Osteocyte (in vitro differentiated cells): ENCODE results near the gene FANCC. TPM values are rescaled to one million over a fixed set of nuclear protein-coding genes. Genes with fewer than 3 reads are reported as not detected.

Source experiments
- DNase-seq: peaks from one replicate; pipeline ENCODE4 v3.0.0; 2021; ENCODE audit warnings: mixed read lengths; ENCODE audit not compliant: unreplicated experiment; ENCODE audit errors: extremely low spot score
- H3K27ac Mint-ChIP-seq: one replicate; pipeline ENCODE4 v1.8.0; 2021; ENCODE audit warnings: mild to moderate bottlenecking, mixed read lengths; ENCODE audit not compliant: unreplicated experiment
- H3K27me3 Mint-ChIP-seq: one replicate; pipeline ENCODE4 v1.8.0; 2021; ENCODE audit warnings: mixed read lengths; ENCODE audit not compliant: unreplicated experiment
- H3K36me3 Mint-ChIP-seq: one replicate; pipeline ENCODE4 v1.8.0; 2021; ENCODE audit warnings: mixed read lengths; ENCODE audit not compliant: unreplicated experiment
- H3K4me1 Mint-ChIP-seq: one replicate; pipeline ENCODE4 v1.8.0; 2021; ENCODE audit warnings: mixed read lengths; ENCODE audit not compliant: unreplicated experiment
- H3K4me3 Mint-ChIP-seq: one replicate; pipeline ENCODE4 v1.8.0; 2021; ENCODE audit warnings: mild to moderate bottlenecking, moderate library complexity, mixed read lengths; ENCODE audit not compliant: unreplicated experiment
- H3K9me3 Mint-ChIP-seq: one replicate; pipeline ENCODE4 v1.8.0; 2021; ENCODE audit warnings: mixed read lengths; ENCODE audit not compliant: unreplicated experiment
- total RNA-seq: library from RNA; stranded (reverse); gene quantifications from 2 replicates; pipeline ENCODE4 v1.2.1, GENCODE V29; 2021
- TF ChIP-seq, protein P1 (sequence below): fragments of 200-600 bp; sonication (generic); IDR thresholded peaks from 2 replicates; pipeline ENCODE4 v1.5.0; 2021; ENCODE audit warnings: antibody characterized with exemption, mild to moderate bottlenecking, moderate library complexity

Gene FANCC
- total RNA-seq, 1 donor from 2014 or later, result 12.3 TPM

DNA sequence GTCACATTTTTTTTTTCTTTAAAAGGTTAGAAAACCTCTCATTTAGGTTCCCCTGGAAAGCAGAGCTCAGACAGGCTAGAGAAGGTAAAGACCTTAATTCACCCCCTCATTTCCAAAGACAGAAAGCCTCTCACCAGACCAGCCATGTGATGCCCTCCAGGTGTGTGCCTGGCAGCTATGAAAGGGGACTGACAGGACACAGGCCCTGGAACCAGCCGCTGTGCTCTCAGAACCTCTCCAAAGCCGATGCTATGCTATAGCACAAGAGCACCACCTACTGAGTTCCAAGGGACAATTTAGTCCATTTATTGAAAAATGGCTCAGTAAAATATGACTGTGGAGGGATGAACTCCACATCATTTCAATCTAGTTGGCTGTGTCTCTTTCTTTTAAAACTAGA is 48.8 kb downstream of the FANCC start:
- no peak overlapping the region for H3K27ac Mint-ChIP-seq
- TF ChIP-seq, protein P1, sequence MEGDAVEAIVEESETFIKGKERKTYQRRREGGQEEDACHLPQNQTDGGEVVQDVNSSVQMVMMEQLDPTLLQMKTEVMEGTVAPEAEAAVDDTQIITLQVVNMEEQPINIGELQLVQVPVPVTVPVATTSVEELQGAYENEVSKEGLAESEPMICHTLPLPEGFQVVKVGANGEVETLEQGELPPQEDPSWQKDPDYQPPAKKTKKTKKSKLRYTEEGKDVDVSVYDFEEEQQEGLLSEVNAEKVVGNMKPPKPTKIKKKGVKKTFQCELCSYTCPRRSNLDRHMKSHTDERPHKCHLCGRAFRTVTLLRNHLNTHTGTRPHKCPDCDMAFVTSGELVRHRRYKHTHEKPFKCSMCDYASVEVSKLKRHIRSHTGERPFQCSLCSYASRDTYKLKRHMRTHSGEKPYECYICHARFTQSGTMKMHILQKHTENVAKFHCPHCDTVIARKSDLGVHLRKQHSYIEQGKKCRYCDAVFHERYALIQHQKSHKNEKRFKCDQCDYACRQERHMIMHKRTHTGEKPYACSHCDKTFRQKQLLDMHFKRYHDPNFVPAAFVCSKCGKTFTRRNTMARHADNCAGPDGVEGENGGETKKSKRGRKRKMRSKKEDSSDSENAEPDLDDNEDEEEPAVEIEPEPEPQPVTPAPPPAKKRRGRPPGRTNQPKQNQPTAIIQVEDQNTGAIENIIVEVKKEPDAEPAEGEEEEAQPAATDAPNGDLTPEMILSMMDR, result peak; percentile 65
- no peak for DNase-seq
- no peaks in the 10 kb centered on the region for H3K9me3 Mint-ChIP-seq
- H3K4me1 Mint-ChIP-seq, result peaks cover 5% of the 10 kb centered on the region
- H3K4me3 Mint-ChIP-seq, result no peak overlapping the region
- H3K27me3 Mint-ChIP-seq, result no peaks in the 10 kb centered on the region
- no peaks in the 10 kb centered on the region for H3K36me3 Mint-ChIP-seq

DNA sequence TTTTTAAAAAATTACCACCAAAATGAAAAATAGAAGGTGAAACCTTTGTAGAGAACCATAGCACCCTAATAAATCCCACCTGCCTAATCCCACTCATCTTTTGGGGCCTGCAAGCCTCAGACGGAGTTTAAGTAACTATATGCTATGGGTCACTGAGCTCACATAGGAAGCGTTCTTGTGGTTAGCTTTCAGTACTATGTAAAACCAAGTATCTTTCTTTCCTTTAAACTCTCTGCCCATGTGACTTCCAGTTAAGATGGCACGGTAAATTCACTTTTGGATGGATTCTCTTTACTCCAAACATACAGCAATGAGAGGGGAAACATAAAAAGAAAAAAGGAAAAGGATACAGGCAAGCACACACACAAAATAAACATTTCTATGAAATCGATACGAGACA is 50.9 kb downstream of the FANCC start:
- Mint-ChIP-seq H3K27ac (no peak overlapping the region), H3K27me3 (no peaks in the 10 kb centered on the region), H3K36me3 (no peaks in the 10 kb centered on the region), H3K9me3 (no peaks in the 10 kb centered on the region), H3K4me3 (no peak overlapping the region), H3K4me1 (peaks cover 10% of the 10 kb centered on the region)
- DNase-seq, result no peak
- TF ChIP-seq, protein P1, result no peak

DNA sequence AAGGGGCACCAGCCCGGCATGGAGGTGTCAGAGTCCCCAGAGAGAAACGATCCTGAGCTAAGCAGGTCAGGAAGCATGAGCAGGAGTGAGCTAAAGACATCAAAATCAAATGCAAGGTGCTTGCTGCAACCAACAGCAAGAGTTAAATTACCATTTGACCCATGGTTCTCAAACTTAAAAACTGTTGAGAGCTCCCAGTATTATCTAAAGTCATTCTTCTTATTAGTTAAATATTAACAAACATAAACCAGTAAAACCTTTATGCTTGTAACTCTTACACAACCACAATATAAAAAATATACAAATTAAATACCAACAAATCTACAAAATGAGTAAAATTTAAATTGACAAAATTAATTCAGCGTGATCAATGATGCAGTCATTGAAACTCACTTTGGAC is 51.5 kb downstream of the FANCC start:
- Mint-ChIP-seq H3K27me3 (no peaks in the 10 kb centered on the region), H3K4me3 (no peak overlapping the region), H3K27ac (no peak overlapping the region), H3K9me3 (no peaks in the 10 kb centered on the region), H3K36me3 (no peaks in the 10 kb centered on the region), H3K4me1 (peaks cover 15% of the 10 kb centered on the region)
- TF ChIP-seq, protein P1, result no peak
- DNase-seq, result no peak

DNA sequence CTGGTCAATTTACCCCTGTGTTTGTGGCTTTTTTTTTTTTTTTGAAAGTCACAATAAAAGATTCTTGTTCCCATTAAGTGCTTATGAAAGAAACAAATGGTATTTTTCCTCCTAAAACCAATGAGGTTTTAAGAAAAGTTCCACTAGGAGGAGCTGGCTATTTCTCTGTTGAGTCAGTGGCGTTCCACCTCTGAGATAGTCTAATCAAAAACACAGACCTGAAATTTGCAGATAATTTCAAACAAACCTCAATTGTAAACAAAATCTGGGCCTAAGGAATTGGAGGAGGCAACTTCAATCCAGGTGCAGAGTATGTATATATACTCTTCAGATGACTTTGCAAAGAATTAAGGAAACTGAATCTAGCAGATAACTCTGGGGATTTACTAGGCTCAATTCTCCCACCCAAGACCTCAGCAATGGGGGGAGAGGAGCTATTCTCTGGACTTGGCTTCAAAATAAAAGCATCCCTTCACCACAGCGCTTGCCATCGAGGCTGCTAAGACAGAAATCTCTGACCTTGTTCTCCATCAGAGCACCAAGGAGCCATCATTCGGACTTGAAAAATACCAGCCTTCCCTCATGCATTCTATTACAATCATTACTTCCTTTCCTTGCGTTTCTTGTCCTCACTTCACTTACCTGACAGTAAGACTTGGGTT is 52.4 kb downstream of the FANCC start:
- DNase-seq, result no peak
- no peaks in the 10 kb centered on the region for H3K9me3 Mint-ChIP-seq
- H3K4me1 Mint-ChIP-seq, result peaks cover 17% of the 10 kb centered on the region
- H3K27ac Mint-ChIP-seq, result no peak overlapping the region
- H3K4me3 Mint-ChIP-seq, result no peak overlapping the region
- H3K36me3 Mint-ChIP-seq, result no peaks in the 10 kb centered on the region
- TF ChIP-seq, protein P1, result peak; percentile 63
- no peaks in the 10 kb centered on the region for H3K27me3 Mint-ChIP-seq

DNA sequence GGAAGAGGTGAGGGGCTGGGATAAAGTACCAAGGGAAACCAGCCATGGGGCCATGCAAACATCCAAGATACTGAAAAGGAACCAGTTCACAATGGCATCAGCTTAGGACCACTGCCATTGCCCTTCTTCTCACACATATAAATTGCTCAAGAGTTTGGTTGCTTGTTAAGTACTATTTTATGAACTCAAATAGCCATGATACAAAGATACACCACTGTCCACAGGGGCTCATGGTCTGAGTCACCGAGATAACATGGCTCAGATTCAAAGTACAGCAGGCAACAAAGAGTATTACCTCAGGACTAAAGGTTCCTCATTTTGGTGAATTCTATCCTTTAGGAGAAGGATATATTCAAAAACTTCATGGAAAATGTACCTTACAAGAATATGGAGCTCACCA is 55.6 kb downstream of the FANCC start:
- Mint-ChIP-seq H3K4me1 (peaks cover 15% of the 10 kb centered on the region), H3K27me3 (no peaks in the 10 kb centered on the region), H3K9me3 (no peaks in the 10 kb centered on the region), H3K27ac (no peak overlapping the region), H3K4me3 (no peak overlapping the region), H3K36me3 (no peaks in the 10 kb centered on the region)
- TF ChIP-seq, protein P1, result no peak
- DNase-seq, result no peak
